ENCODE results near the gene MEG3. TPM values are rescaled to one million over a fixed set of nuclear protein-coding genes. Genes with fewer than 3 reads are reported as not detected.
"Not testable (repeated sequence)": the region's sequence is repeated elsewhere in the genome, so short reads cannot be mapped to it uniquely, and the experiment has no call there.

MEG3 gene
- total and polyA plus RNA-seq, 2 of the 8 experiments (the other 6 are each of a cell fraction or from before 2014, with no cell fraction given) = 0.17 to 1.1 TPM

DNA sequence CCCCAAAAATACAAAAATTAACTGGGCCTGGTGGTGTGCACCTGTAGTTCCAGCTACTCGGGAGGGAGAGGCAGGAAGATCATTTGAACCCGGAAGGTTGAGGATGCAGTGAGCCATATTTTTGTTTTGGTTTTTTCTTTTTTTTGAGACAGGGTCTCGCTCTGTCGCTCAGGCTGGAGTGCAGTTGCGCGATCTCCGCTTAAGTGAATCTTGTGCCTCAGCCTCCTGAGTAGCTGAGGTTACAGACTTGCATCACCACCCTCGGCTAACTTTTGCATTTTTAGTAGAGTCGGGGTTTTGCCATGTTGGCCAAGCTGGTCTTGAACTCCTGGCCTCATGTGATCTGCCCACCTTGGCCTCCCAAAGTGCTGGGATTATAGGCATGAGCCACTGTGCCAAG, 24.5 kb upstream of the MEG3 start:
- H3K79me1 ChIP-seq (ENCODE audit: low read depth, low read length); FAIRE-seq; H3K4ac ChIP-seq (replicated peaks; ENCODE audit: insufficient read length, low read depth, low read length); H3K9me3 ChIP-seq (ENCODE audit: insufficient read depth in 2 of 2, low read depth in 1 of 2, low read length in 1 of 2); DNase-seq (ENCODE audit: low read depth in 1 of 2, low spot score in 2 of 2); H2AFZ ChIP-seq (ENCODE audit: low read length); H3K23ac ChIP-seq (ENCODE audit: insufficient read length); H3K36me3 ChIP-seq (ENCODE audit: control insufficient read depth in 2 of 4, insufficient read depth in 4 of 4, low read length in 3 of 4); H3K23me2 ChIP-seq (ENCODE audit: low read depth, low read length); POLR2A ChIA-PET (ENCODE audit: partially characterized antibody); H3K27ac ChIP-seq (ENCODE audit: low read depth, low read length); H4K5ac ChIP-seq (ENCODE audit: insufficient read length, low read depth, low read length); H4K20me1 ChIP-seq (replicated peaks in 1 of 2; ENCODE audit: control insufficient read depth in 1 of 2, insufficient read depth in 2 of 2, low read length in 2 of 2); H3K18ac ChIP-seq (ENCODE audit: extremely low read depth, low read length); H2BK120ac ChIP-seq (replicated peaks; ENCODE audit: low read depth, low read length); H2BK20ac ChIP-seq (ENCODE audit: low read length); H4K91ac ChIP-seq (replicated peaks; ENCODE audit: insufficient read length, low read length); H2BK15ac ChIP-seq (ENCODE audit: low read length); H3K14ac ChIP-seq (ENCODE audit: insufficient read length); H3K4me2 ChIP-seq (ENCODE audit: insufficient read depth in 1 of 2, low read depth in 2 of 2, low read length in 2 of 2); H2BK12ac ChIP-seq (ENCODE audit: low read depth, low read length); H3K27me3 ChIP-seq (replicated peaks in 1 of 4; ENCODE audit: control insufficient read depth in 3 of 4, extremely low read depth in 1 of 4, insufficient read depth in 3 of 4, low read length in 3 of 4); H3K4me3 ChIP-seq (ENCODE audit: extremely low read depth in 1 of 4, insufficient read depth in 2 of 4, low read depth in 3 of 4, low read length in 4 of 4); H2AK5ac ChIP-seq (ENCODE audit: low read depth, low read length); H3K79me2 ChIP-seq (ENCODE audit: control insufficient read depth in 1 of 2, insufficient read depth in 2 of 2, low read length in 2 of 2); H4K8ac ChIP-seq (ENCODE audit: extremely low read depth, insufficient read depth, low read length); H3K9ac ChIP-seq (replicated peaks in 1 of 4; ENCODE audit: extremely low read depth in 1 of 4, low read depth in 3 of 4, low read length in 3 of 4); H3K56ac ChIP-seq (replicated peaks; ENCODE audit: insufficient read length, low read depth, low read length); H2BK5ac ChIP-seq (ENCODE audit: low read depth, low read length): not testable (repeated sequence)
- 93% methylated on average over 9 of the region's 9 CpGs; no CpG with 5 or more reads in 1 of the 2 experiments for WGBS, 2 experiments (ENCODE audit: extremely low coverage in 1 of 2, insufficient coverage in 1 of 2, insufficient read length in 1 of 2, insufficient replicate concordance in 2 of 2, low coverage in 1 of 2, low lambda C conversion rate in 2 of 2, missing lambda C conversion rate in 1 of 2)
- TF ChIP-seq CEBPB (IDR thresholded peaks at IDR 0.05; ENCODE audit: low read depth, low read length) = peak; percentile 84
- H3K4me1 ChIP-seq (replicated peaks in 1 of 4; ENCODE audit: control insufficient read depth in 3 of 4, insufficient read depth in 4 of 4, low read length in 3 of 4) = peaks cover 6 to 22% (median 11%) of the 10 kb centered on the region in 4 experiments
- CTCF ChIA-PET (ENCODE audit: partially characterized antibody) = interaction anchor here (2.0 kb wide), 1 partner anchor 12 kb away, joined by 4 read pairs; no protein-coding TSS in a partner anchor

Data from H1 (cell line).